GM23338 (cell line): Measurements from ENCODE around the gene TMEM63A. TPM values are rescaled to one million over a fixed set of nuclear protein-coding genes. Genes with fewer than 3 reads are reported as not detected.

ENCODE experiments used
- ATAC-seq: fragments of 200-7000 bp; cut with Tn5 transposase; 3 replicates; pipeline ENCODE4 v1.9.1; 2020
- DNase-seq: peaks from one replicate; pipeline ENCODE4 v3.0.0-alpha.2; 2015; ENCODE audit warnings: low spot score
- H2AFZ ChIP-seq: fragments of 200-600 bp; sonication (generic); 2 replicates; pipeline ENCODE4 v1.8.0; 2016; ENCODE audit warnings: antibody characterized with exemption, mild to moderate bottlenecking, moderate library complexity
- H3F3A ChIP-seq: fragments of 200-600 bp; sonication (generic); replicated peaks from 2 replicates; pipeline ENCODE4 v1.8.0; 2017; ENCODE audit warnings: antibody characterized with exemption, mixed run types, low read depth
- H3K27ac ChIP-seq: fragments of 200-600 bp; sonication (generic); 2 replicates; pipeline ENCODE4 v1.6.1; 2016; ENCODE audit warnings: low read depth
- H3K27me3 ChIP-seq: fragments of 200-600 bp; sonication (generic); 2 replicates; pipeline ENCODE4 v1.8.0; 2016; ENCODE audit warnings: mild to moderate bottlenecking, mixed run types, moderate library complexity; ENCODE audit not compliant: insufficient read depth
- H3K36me3 ChIP-seq: fragments of 200-600 bp; sonication (generic); 2 replicates; pipeline ENCODE4 v1.8.0; 2016; ENCODE audit warnings: mild to moderate bottlenecking; ENCODE audit not compliant: insufficient read depth
- H3K4me1 ChIP-seq: fragments of 200-600 bp; sonication (generic); 2 replicates; pipeline ENCODE4 v1.8.0; 2016; ENCODE audit warnings: mild to moderate bottlenecking, moderate library complexity; ENCODE audit not compliant: insufficient read depth
- H3K4me2 ChIP-seq: fragments of 200-600 bp; sonication (generic); 2 replicates; pipeline ENCODE4 v1.7.1; 2017; ENCODE audit warnings: mixed run types
- H3K4me3 ChIP-seq: fragments of 200-600 bp; sonication (generic); 2 replicates; pipeline ENCODE4 v1.6.1; 2016; ENCODE audit warnings: mixed run types
- H3K79me2 ChIP-seq: fragments of 200-600 bp; sonication (generic); replicated peaks from 2 replicates; pipeline ENCODE4 v1.8.0; 2017; ENCODE audit warnings: mild to moderate bottlenecking; ENCODE audit not compliant: insufficient read depth
- H3K9me2 ChIP-seq: fragments of 200-600 bp; sonication (generic); 2 replicates; pipeline ENCODE4 v1.8.0; 2017; ENCODE audit not compliant: insufficient read depth
- H4K20me1 ChIP-seq: fragments of 200-600 bp; sonication (generic); replicated peaks from 2 replicates; pipeline ENCODE4 v1.8.0; 2017; ENCODE audit warnings: mild to moderate bottlenecking; ENCODE audit not compliant: insufficient read depth
- H3K27ac Mint-ChIP-seq: 2 replicates; pipeline ENCODE4 v1.8.0; 2020; ENCODE audit warnings: inconsistent platforms, mild to moderate bottlenecking, moderate library complexity, mixed read lengths
- H3K27me3 Mint-ChIP-seq: 3 replicates; pipeline ENCODE4 v1.8.0; 2022; ENCODE audit warnings: low read depth, mild to moderate bottlenecking, moderate library complexity, mixed read lengths, inconsistent platforms; ENCODE audit not compliant: insufficient read depth, poor library complexity
- H3K36me3 Mint-ChIP-seq: 3 replicates; pipeline ENCODE4 v1.8.0; 2021; ENCODE audit warnings: low read depth, mild to moderate bottlenecking, inconsistent platforms, moderate library complexity, mixed read lengths
- H3K4me1 Mint-ChIP-seq: 3 replicates; pipeline ENCODE4 v1.8.0; 2020; ENCODE audit warnings: mild to moderate bottlenecking, inconsistent platforms, mixed read lengths
- H3K4me3 Mint-ChIP-seq: 3 replicates; pipeline ENCODE4 v1.8.0; 2021; ENCODE audit warnings: moderate library complexity, mild to moderate bottlenecking, inconsistent platforms, mixed read lengths
- H3K9me3 Mint-ChIP-seq: 3 replicates; pipeline ENCODE4 v1.8.0; 2020; ENCODE audit warnings: moderate library complexity, mild to moderate bottlenecking, inconsistent platforms, mixed read lengths
- CREB1 ChIP-seq: fragments of 250-450 bp; sonication (Bioruptor Pico); IDR thresholded peaks from 2 replicates; pipeline ENCODE4 v1.5.0; 2020; ENCODE audit warnings: low read depth, mild to moderate bottlenecking, moderate library complexity
- CTCF ChIP-seq, 2 experiments: fragments of 200-600 bp in 1 of 2; sonication (generic) in 1 of 2; conservative IDR thresholded peaks; 2 replicates each; pipeline versions ENCODE4 v1.5.1 to v1.6.1; 2016 to 2017; ENCODE audit warnings: antibody characterized with exemption in 2 of 2, low read depth in 2 of 2, mild to moderate bottlenecking in 2 of 2, moderate library complexity in 1 of 2
- ETS1 ChIP-seq: IDR thresholded peaks from 2 replicates; pipeline ENCODE4 v1.6.1; 2016; ENCODE audit warnings: antibody characterized with exemption
- EZH2 ChIP-seq: fragments of 200-600 bp; sonication (generic); IDR thresholded peaks from one replicate; pipeline ENCODE4 v1.8.0; 2017; ENCODE audit warnings: antibody characterized with exemption, mild to moderate bottlenecking, low read depth; ENCODE audit not compliant: unreplicated experiment
- EZH2phosphoT487 ChIP-seq: fragments of 200-600 bp; sonication (generic); IDR thresholded peaks from one replicate; pipeline ENCODE4 v1.8.1; 2018; ENCODE audit warnings: antibody characterized with exemption; ENCODE audit not compliant: unreplicated experiment
- JUNB ChIP-seq: IDR thresholded peaks from one replicate; pipeline ENCODE4 v1.6.1; 2016; ENCODE audit warnings: antibody characterized with exemption; ENCODE audit not compliant: unreplicated experiment
- NANOG ChIP-seq: IDR thresholded peaks from 2 replicates; pipeline ENCODE4 v1.6.1; 2016; ENCODE audit warnings: antibody characterized with exemption, borderline replicate concordance
- POLR2AphosphoS5 ChIP-seq: IDR thresholded peaks from 2 replicates; pipeline ENCODE4 v1.6.1; 2016; ENCODE audit warnings: antibody characterized with exemption, low read depth
- REST ChIP-seq: IDR thresholded peaks from one replicate; pipeline ENCODE4 v1.6.1; 2018; ENCODE audit warnings: antibody characterized with exemption; ENCODE audit not compliant: unreplicated experiment
- STAT1 ChIP-seq: IDR thresholded peaks from one replicate; pipeline ENCODE4 v1.6.1; 2016; ENCODE audit warnings: antibody characterized with exemption; ENCODE audit not compliant: unreplicated experiment
- ZNF114 ChIP-seq: fragments of 250-450 bp; sonication (Bioruptor Pico); IDR thresholded peaks from 2 replicates; pipeline ENCODE4 v1.5.0; 2020; ENCODE audit warnings: mild to moderate bottlenecking, moderate library complexity
- ZNF331 ChIP-seq: fragments of 250-450 bp; sonication (Bioruptor Pico); IDR thresholded peaks from 2 replicates; pipeline ENCODE4 v1.5.0; 2020; ENCODE audit warnings: low read depth, mild to moderate bottlenecking, moderate library complexity
- ZNF462 ChIP-seq: fragments of 250-450 bp; sonication (Bioruptor Pico); IDR thresholded peaks from 2 replicates; pipeline ENCODE4 v1.5.0; 2020; ENCODE audit warnings: mild to moderate bottlenecking, moderate library complexity
- polyA plus RNA-seq: library from polyadenylated mRNA; unstranded; fragments of >200 nt; fragmentation: Nextera tagmentation; extraction: Ambion mirVana; gene quantifications from 2 replicates; pipeline ENCODE4 v1.2.1, GENCODE V29; 2016
- total RNA-seq: library from RNA; depleted of rRNA; stranded (reverse); fragments of >200 nt; shearing (Covaris generic); gene quantifications from 2 replicates; pipeline ENCODE4 v1.2.3, GENCODE V29; 2014

TMEM63A gene
- total and polyA plus RNA-seq, 2 experiments from 2014 or later = 31.7 to 76.9 TPM

- Mint-ChIP-seq H3K4me3 (no peak overlapping the region), H3K27me3 (peaks cover 5% of the 10 kb centered on the region), H3K9me3 (no peaks in the 10 kb centered on the region), H3K27ac (peak overlapping the region; percentile 19; the same call in 1 of the 2 replicates), H3K36me3 (peaks cover 52% of the 10 kb centered on the region), H3K4me1 (peaks cover 11% of the 10 kb centered on the region; the same call in 2 of the 3 replicates)
- peaks cover 4% of the 10 kb centered on the region; the same call in 1 of the 2 replicates for H3K79me2 ChIP-seq
- peaks cover 7% of the 10 kb centered on the region; the same call in 1 of the 2 replicates for H3F3A ChIP-seq
- H2AFZ ChIP-seq = no peak overlapping the region
- H3K4me3 ChIP-seq = no peak overlapping the region
- H3K27me3 ChIP-seq = no peaks in the 10 kb centered on the region
- H3K27ac ChIP-seq = 0 out of 2 replicates have a peak overlapping the region, but pooled peaks have one; percentile 55
- H3K36me3 ChIP-seq = peaks cover 25% of the 10 kb centered on the region
- DNase-seq (no peak), ATAC-seq (no peak)
- peaks cover 5% of the 10 kb centered on the region; the same call in 1 of the 2 replicates for H3K4me1 ChIP-seq
- 0 out of 2 replicates have a peak, but pooled peaks cover 3% of the 10 kb centered on the region for H4K20me1 ChIP-seq
- TF ChIP-seq POLR2AphosphoS5 = no peak
- no peak for TF ChIP-seq ETS1
- no peak for TF ChIP-seq CREB1 (CRISPR knock-in tag)
- no peak for TF ChIP-seq JUNB
- no peak for TF ChIP-seq STAT1
- TF ChIP-seq EZH2phosphoT487 = no peak
- TF ChIP-seq NANOG = no peak
- TF ChIP-seq ZNF331 (CRISPR knock-in tag) = no peak
- TF ChIP-seq ZNF114 (CRISPR knock-in tag) = no peak
- no peak for TF ChIP-seq EZH2
- TF ChIP-seq ZNF462 (CRISPR knock-in tag) = no peak
- TF ChIP-seq REST = no peak
- TF ChIP-seq CTCF (conservative IDR thresholded peaks at IDR 0.05; ENCODE audit: low read depth in 2 of 2) = no peak
- H3K9me2 ChIP-seq = no peaks in the 10 kb centered on the region
- H3K4me2 ChIP-seq = no peak overlapping the region
Observed at GRCh38 chr1:225917101-225917500, 34.9 kb upstream of the TMEM63A start.
